GM12878 (cell line): ENCODE measurements around the gene MRPS18A. TPM values are rescaled to one million over a fixed set of nuclear protein-coding genes. Genes with fewer than 3 reads are reported as not detected.
A peak's percentile ranks its signal among the peaks of the same experiment; 100 is the strongest.

ENCODE experiments used
- ATAC-seq: fragments of 200-7000 bp; cut with Tn5 transposase; 3 replicates; pipeline ENCODE4 v1.9.1; 2020; ENCODE audit warnings: mild to moderate bottlenecking, moderate library complexity
- BruUV-seq: library from RNA; stranded (reverse); fragments of 400-500 nt; replicated peaks from 2 replicates; lab custom pipeline; 2021; lab: Mats Ljungman, UMichigan
- CTCF ChIA-PET: fragments of 300-600 bp; sonication (Branson Sonifier 250); formaldehyde crosslinking; extraction: SDS; loops from one replicate; lab custom pipeline; 2021; ENCODE audit warnings: inconsistent platforms; lab: Yijun Ruan, JAX
- POLR2A ChIA-PET: fragments of 350-600 bp; formaldehyde crosslinking; extraction: SDS; loops from one replicate; lab custom pipeline; 2021; ENCODE audit warnings: inconsistent platforms; lab: Charles Lee
- RAD21 ChIA-PET: fragments of 300-600 bp; sonication (Branson Sonifier 250); formaldehyde crosslinking; loops from one replicate; lab custom pipeline; 2023; ENCODE audit warnings: antibody characterized with exemption; ENCODE audit not compliant: unreplicated experiment; lab: Charles Lee
- SMC1A ChIA-PET: fragments of 300-600 bp; sonication (Branson Sonifier 250); formaldehyde crosslinking; loops from one replicate; lab custom pipeline; 2023; ENCODE audit not compliant: unreplicated experiment, uncharacterized antibody; lab: Charles Lee
- DNase-seq: peaks from one replicate; pipeline ENCODE4 v3.0.0-alpha.2; 2011; ENCODE audit warnings: low read depth, low spot score
- FAIRE-seq: peaks from 3 replicates; lab custom pipeline; 2011; peaks lifted over from hg19 to GRCh38; lab: Jason Lieb, UNC
- H2AFZ ChIP-seq: 2 replicates; pipeline ENCODE4 v1.6.0; 2011; ENCODE audit warnings: low read depth, low read length, control low read depth; ENCODE audit not compliant: control insufficient read depth
- H3K27ac ChIP-seq: 2 replicates; pipeline ENCODE4 v1.5.1; 2011; ENCODE audit warnings: control low read depth; ENCODE audit not compliant: control insufficient read depth, insufficient read depth
- H3K27me3 ChIP-seq, 2 experiments: replicated peaks in 1 of 2; 2 replicates each; pipeline versions ENCODE4 v1.6.0 to v1.6.1; 2011; ENCODE audit warnings: low read length in 1 of 2; ENCODE audit not compliant: control insufficient read depth in 2 of 2, insufficient read depth in 2 of 2
- H3K36me3 ChIP-seq, 2 experiments: 2 replicates each; pipeline ENCODE4 v1.5.1; 2011; ENCODE audit warnings: low read length in 1 of 2; ENCODE audit not compliant: control insufficient read depth in 2 of 2, insufficient read depth in 2 of 2
- H3K4me1 ChIP-seq: 2 replicates; pipeline ENCODE4 v1.6.1; 2011; ENCODE audit warnings: mild to moderate bottlenecking, low read length, moderate library complexity, mixed read lengths; ENCODE audit not compliant: control insufficient read depth, insufficient read depth
- H3K4me2 ChIP-seq: 2 replicates; pipeline ENCODE4 v1.6.0; 2011; ENCODE audit warnings: control low read depth; ENCODE audit not compliant: control insufficient read depth, insufficient read depth
- H3K4me3 ChIP-seq: fragments of 200-600 bp; sonication (generic); 2 replicates; pipeline ENCODE4 v1.5.1; 2016
- H3K79me2 ChIP-seq: 2 replicates; pipeline ENCODE4 v1.6.0; 2011; ENCODE audit warnings: low read length; ENCODE audit not compliant: control insufficient read depth, insufficient read depth
- H3K9ac ChIP-seq: 2 replicates; pipeline ENCODE4 v1.8.0; 2011; ENCODE audit warnings: low read length, control low read depth, mixed read lengths; ENCODE audit not compliant: control insufficient read depth, insufficient read depth
- H3K9me3 ChIP-seq: replicated peaks from 3 replicates; pipeline ENCODE4 v1.5.1; 2011; ENCODE audit warnings: mild to moderate bottlenecking, low read length; ENCODE audit not compliant: control insufficient read depth, insufficient read depth
- H4K20me1 ChIP-seq: 2 replicates; pipeline ENCODE4 v1.6.0; 2011; ENCODE audit not compliant: control insufficient read depth, insufficient read depth
- ASH2L ChIP-seq: fragments of 300-600, 200-600 bp; sonication (generic); IDR thresholded peaks from 2 replicates; pipeline ENCODE4 v1.6.1; 2017; ENCODE audit warnings: low read depth, mild to moderate bottlenecking, borderline replicate concordance
- CHD1 ChIP-seq: IDR thresholded peaks from 2 replicates; pipeline ENCODE4 v1.6.1; 2012; ENCODE audit warnings: low read depth, low read length, improper control_type of control experiment
- FOS ChIP-seq: IDR thresholded peaks from 3 replicates; pipeline ENCODE4 v1.6.1; 2011; ENCODE audit warnings: borderline replicate concordance; ENCODE audit not compliant: insufficient read length; ENCODE audit errors: extremely low read depth
- KDM1A ChIP-seq: fragments of 200-600 bp; sonication (generic); IDR thresholded peaks from 2 replicates; pipeline ENCODE4 v1.6.1; 2016; ENCODE audit warnings: borderline replicate concordance
- NFXL1 ChIP-seq: fragments of 450-650 bp; IDR thresholded peaks from 2 replicates; pipeline ENCODE4 v1.6.1; 2017; ENCODE audit warnings: antibody characterized with exemption, mild to moderate bottlenecking, borderline replicate concordance
- NFYA ChIP-seq: IDR thresholded peaks from 2 replicates; pipeline ENCODE4 v1.6.1; 2011; ENCODE audit warnings: low read depth, mild to moderate bottlenecking, low read length, improper control_type of control experiment, borderline replicate concordance
- NR2F1 ChIP-seq: fragments of 450-650 bp; conservative IDR thresholded peaks from 2 replicates; pipeline ENCODE4 v1.6.1; 2017; ENCODE audit warnings: mild to moderate bottlenecking
- NRF1 ChIP-seq: conservative IDR thresholded peaks from 2 replicates; pipeline ENCODE4 v1.6.1; 2011; ENCODE audit warnings: mild to moderate bottlenecking, low read depth, low read length, improper control_type of control experiment
- RBBP5 ChIP-seq: fragments of 200-600 bp; sonication (generic); conservative IDR thresholded peaks from 2 replicates; pipeline ENCODE4 v1.6.1; 2016
- SMAD1 ChIP-seq: fragments of 450-650 bp; IDR thresholded peaks from 2 replicates; pipeline ENCODE4 v1.6.1; 2018; ENCODE audit warnings: mild to moderate bottlenecking, low read depth; ENCODE audit not compliant: partially characterized antibody
- SMC3 ChIP-seq: IDR thresholded peaks from 2 replicates; pipeline ENCODE4 v1.6.1; 2011; ENCODE audit warnings: low read length, improper control_type of control experiment, borderline replicate concordance
- SPI1 ChIP-seq: IDR thresholded peaks from 2 replicates; pipeline ENCODE4 v1.6.1; 2011; ENCODE audit warnings: low read depth, mild to moderate bottlenecking, low read length, moderate library complexity, borderline replicate concordance; ENCODE audit not compliant: insufficient read depth
- TARDBP ChIP-seq: IDR thresholded peaks from 2 replicates; pipeline ENCODE4 v1.6.1; 2016; ENCODE audit warnings: borderline replicate concordance
- TCF3 ChIP-seq: IDR thresholded peaks from 2 replicates; pipeline ENCODE4 v1.6.1; 2012; ENCODE audit warnings: low read depth, mild to moderate bottlenecking, low read length, borderline replicate concordance; ENCODE audit not compliant: insufficient read depth
- YY1 ChIP-seq: IDR thresholded peaks from 2 replicates; pipeline ENCODE4 v1.6.1; 2011; ENCODE audit warnings: low read depth, mild to moderate bottlenecking, low read length
- WGBS: methylation state at CpG from one replicate; pipeline ENCODE4 v1.1.6; 2016; ENCODE audit warnings: low lambda C conversion rate; ENCODE audit not compliant: insufficient replicate concordance, insufficient coverage; ENCODE audit errors: missing lambda C conversion rate; 5-methylcytosine and 5-hydroxymethylcytosine counted together
- in situ Hi-C: fragments of 300-500 bp; cut with MboI; formaldehyde crosslinking; loops from 9 replicates; pipeline ENCODE4 v1.14.3; 2018; ENCODE audit warnings: mixed read lengths
- intact Hi-C: fragments of 100-400 bp; cut with micrococcal nuclease; formaldehyde crosslinking; loops from one replicate; pipeline ENCODE4 v1.14.2; 2022; ENCODE audit not compliant: unreplicated experiment
- polyA plus RNA-seq, 11 experiments: library from polyadenylated mRNA; depleted of rRNA in 4 of 11; unstranded in 6 of 11; stranded (reverse) in 5 of 11; fragments of >200 nt; fragmentation: Nextera tagmentation in 4 of 11; fragmentation: Illumina TruSeq in 1 of 11; extraction: Ambion mirVana in 4 of 11; extraction: Trizol in 1 of 11; gene quantifications; 1 replicate in 1 of 11; 2 replicates in 10 of 11; pipeline versions ENCODE4 v1.2.1 to v1.2.3, GENCODE V29; 2011 to 2016; ENCODE audit warnings: inconsistent platforms in 2 of 11, missing spikeins in 2 of 11, low read depth in 1 of 11
- total RNA-seq, 4 experiments: library from RNA; depleted of rRNA in 3 of 4; stranded (reverse); fragments of >200 nt in 3 of 4; fragmentation: Illumina TruSeq in 1 of 4; extraction: Trizol in 1 of 4; gene quantifications; 2 replicates each; pipeline versions ENCODE4 v1.2.1 to v1.2.3, GENCODE V29; 2013 to 2021
- TF ChIP-seq, protein P1 (sequence below): fragments of 450-650 bp; formaldehyde crosslinking; IDR thresholded peaks from 2 replicates; pipeline ENCODE4 v1.4.0; 2020; ENCODE audit warnings: mild to moderate bottlenecking, moderate library complexity

The MRPS18A gene
- total and polyA plus RNA-seq, 10 of the 15 experiments (the other 5 are each of a cell fraction or from before 2014, with no cell fraction given), result 66.3 to 158 (median 98.7) TPM

GRCh38 chr6:43725643-43726580 lies 38.3 kb upstream of the MRPS18A start (continued):
- TF ChIP-seq, protein P1, sequence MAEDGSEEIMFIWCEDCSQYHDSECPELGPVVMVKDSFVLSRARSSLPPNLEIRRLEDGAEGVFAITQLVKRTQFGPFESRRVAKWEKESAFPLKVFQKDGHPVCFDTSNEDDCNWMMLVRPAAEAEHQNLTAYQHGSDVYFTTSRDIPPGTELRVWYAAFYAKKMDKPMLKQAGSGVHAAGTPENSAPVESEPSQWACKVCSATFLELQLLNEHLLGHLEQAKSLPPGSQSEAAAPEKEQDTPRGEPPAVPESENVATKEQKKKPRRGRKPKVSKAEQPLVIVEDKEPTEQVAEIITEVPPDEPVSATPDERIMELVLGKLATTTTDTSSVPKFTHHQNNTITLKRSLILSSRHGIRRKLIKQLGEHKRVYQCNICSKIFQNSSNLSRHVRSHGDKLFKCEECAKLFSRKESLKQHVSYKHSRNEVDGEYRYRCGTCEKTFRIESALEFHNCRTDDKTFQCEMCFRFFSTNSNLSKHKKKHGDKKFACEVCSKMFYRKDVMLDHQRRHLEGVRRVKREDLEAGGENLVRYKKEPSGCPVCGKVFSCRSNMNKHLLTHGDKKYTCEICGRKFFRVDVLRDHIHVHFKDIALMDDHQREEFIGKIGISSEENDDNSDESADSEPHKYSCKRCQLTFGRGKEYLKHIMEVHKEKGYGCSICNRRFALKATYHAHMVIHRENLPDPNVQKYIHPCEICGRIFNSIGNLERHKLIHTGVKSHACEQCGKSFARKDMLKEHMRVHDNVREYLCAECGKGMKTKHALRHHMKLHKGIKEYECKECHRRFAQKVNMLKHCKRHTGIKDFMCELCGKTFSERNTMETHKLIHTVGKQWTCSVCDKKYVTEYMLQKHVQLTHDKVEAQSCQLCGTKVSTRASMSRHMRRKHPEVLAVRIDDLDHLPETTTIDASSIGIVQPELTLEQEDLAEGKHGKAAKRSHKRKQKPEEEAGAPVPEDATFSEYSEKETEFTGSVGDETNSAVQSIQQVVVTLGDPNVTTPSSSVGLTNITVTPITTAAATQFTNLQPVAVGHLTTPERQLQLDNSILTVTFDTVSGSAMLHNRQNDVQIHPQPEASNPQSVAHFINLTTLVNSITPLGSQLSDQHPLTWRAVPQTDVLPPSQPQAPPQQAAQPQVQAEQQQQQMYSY (CRISPR knock-in tag), result no peak
- TF ChIP-seq RBBP5 (no peak), SMC3 (no peak)

- H3K79me2 ChIP-seq, result no peaks in the 10 kb centered on the region; the same call in 1 of the 2 replicates
- peaks cover 24% of the 10 kb centered on the region for H3K4me1 ChIP-seq
- DNase-seq (peak; percentile 77), ATAC-seq (peak; percentile 91), FAIRE-seq (peak; percentile 84)
- BruUV-seq, result no TSS peak
- H3K9ac ChIP-seq, result peak overlapping the region; percentile 38; the same call in 1 of the 2 replicates
- POLR2A ChIA-PET, result interaction anchor here (0.5 to 2.0 kb wide), 19 partner anchors 9 to 407 kb away, joined by 3 to 15 read pairs (median 4); partner anchors contain the start of gene VEGFA
- RAD21 ChIA-PET, result interaction anchor here (0.9 to 2.7 kb wide), 34 partner anchors 9 to 373 kb away, joined by 3 to 76 read pairs (median 6); partner anchors contain the start of genes GTPBP2, MRPS18A and VEGFA
- H3K9me3 ChIP-seq, result no peaks in the 10 kb centered on the region; the same call in 2 of the 3 replicates
- H3K4me2 ChIP-seq, result peak overlapping the region; percentile 91
- peak overlapping the region; percentile 53; the same call in 1 of the 2 replicates for H3K4me3 ChIP-seq
- CTCF ChIA-PET, result interaction anchor here (0.7 to 5.1 kb wide), 40 partner anchors 9 to 359 kb away, joined by 3 to 102 read pairs (median 4); partner anchors contain the start of genes MRPS18A and VEGFA
- intact Hi-C loops, result loop anchor here (1.0 to 5.0 kb wide), 5 partner anchors 32 to 354 kb away; no protein-coding TSS in a partner anchor
- SMC1A ChIA-PET, result interaction anchor here (0.7 to 5.8 kb wide), 36 partner anchors 9 to 360 kb away, joined by 3 to 87 read pairs (median 4); partner anchors contain the start of genes MRPS18A and VEGFA
- WGBS, result 20% methylated on average over 17 of the region's 17 CpGs
- H4K20me1 ChIP-seq, result no peaks in the 10 kb centered on the region
- in situ Hi-C loops, result loop anchor here (5.0 kb wide), 1 partner anchor 352 kb away; no protein-coding TSS in a partner anchor
- H3K36me3 ChIP-seq, result no peaks in the 10 kb centered on the region
- H3K27ac ChIP-seq, result peak overlapping the region; percentile 70
- H3K27me3 ChIP-seq, result no peaks in the 10 kb centered on the region
- peak overlapping the region; percentile 49 for H2AFZ ChIP-seq
- TF ChIP-seq TCF3 (peak; percentile 65; the same call in 1 of the 2 replicates), YY1 (no peak), SMAD1 (peak; percentile 93), KDM1A (no peak), FOS (no peak), SPI1 (no peak; the same call in 1 of the 2 replicates), CHD1 (no peak), TARDBP (no peak), NR2F1 (peak; percentile 86), ASH2L (no peak), NFXL1 (no peak), NRF1 (peak; percentile 67), NFYA (no peak)
Measured at GRCh38 chr6:43724914-43725642, 37.5 kb upstream of the MRPS18A start.
